Astrocyte (in vitro differentiated cells and primary cell): ENCODE results near the gene RAPGEF5.

Experiments
- CTCF ChIP-seq: IDR thresholded peaks from 2 replicates; pipeline ENCODE4 v1.5.1; 2011; ENCODE audit warnings: low read depth, mild to moderate bottlenecking, inconsistent platforms, low read length, moderate library complexity; ENCODE audit not compliant: insufficient read depth
- EZH2 ChIP-seq: IDR thresholded peaks from 2 replicates; pipeline ENCODE4 v1.6.1; 2012; ENCODE audit warnings: mild to moderate bottlenecking, low read length, inconsistent platforms; ENCODE audit not compliant: insufficient read depth

DNA sequence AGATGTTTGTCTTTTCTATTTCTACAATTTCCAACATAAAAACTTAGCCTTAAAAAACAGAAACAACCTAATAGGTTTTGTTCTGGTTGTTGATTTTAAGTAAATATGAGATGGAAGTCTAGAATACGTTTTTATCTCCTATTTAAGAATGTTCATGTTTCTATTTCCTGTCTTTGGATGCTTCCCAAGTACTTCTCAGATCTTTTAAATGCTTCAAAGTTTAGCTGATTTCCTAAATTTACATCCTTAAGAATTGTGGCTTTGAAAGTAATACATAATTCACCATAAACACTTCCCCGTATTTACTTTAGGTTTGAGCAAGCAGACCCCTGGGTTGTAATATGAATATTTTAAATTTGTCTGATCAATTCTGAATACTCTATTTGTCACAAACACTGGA, 70.5 kb downstream of the RAPGEF5 start:
- TF ChIP-seq EZH2 (no peak), CTCF (no peak)
